IMR-90 (cell line): ENCODE results near the gene PSMG4. TPM values are rescaled to one million over a fixed set of nuclear protein-coding genes. Genes with fewer than 3 reads are reported as not detected.

ENCODE experiments used
- ATAC-seq: fragments of 200-7000 bp; cut with Tn5 transposase; 2 replicates; pipeline ENCODE4 v1.9.1; 2020; ENCODE audit warnings: low read depth, mild to moderate bottlenecking, moderate library complexity
- BruUV-seq: library from RNA; stranded (reverse); fragments of 400-500 nt; replicated peaks from 2 replicates; lab custom pipeline; 2021; lab: Mats Ljungman, UMichigan
- CTCF ChIA-PET: fragments of 300-600 bp; formaldehyde crosslinking; extraction: SDS; loops from one replicate; lab custom pipeline; 2021; ENCODE audit warnings: antibody characterized with exemption; lab: Yijun Ruan, JAX
- POLR2A ChIA-PET: fragments of 300-600 bp; sonication (Branson Sonifier 250); formaldehyde crosslinking; loops from one replicate; lab custom pipeline; 2022; ENCODE audit warnings: antibody characterized with exemption; ENCODE audit not compliant: unreplicated experiment; lab: Charles Lee
- DNase-seq: peaks from one replicate; pipeline ENCODE4 v3.0.0; 2013
- H2AFZ ChIP-seq: replicated peaks from 2 replicates; pipeline ENCODE3; 2013; ENCODE audit warnings: low read length, mild to moderate bottlenecking; ENCODE audit not compliant: poor library complexity
- H2AK5ac ChIP-seq: 2 replicates; pipeline ENCODE4 v1.6.1; 2013; ENCODE audit warnings: low read depth, low read length, inconsistent platforms
- H2AK9ac ChIP-seq: replicated peaks from 2 replicates; pipeline ENCODE3; 2013; ENCODE audit warnings: mild to moderate bottlenecking, low read depth, low read length, moderate library complexity; ENCODE audit not compliant: poor library complexity
- H2BK120ac ChIP-seq: 2 replicates; pipeline ENCODE4 v1.6.1; 2013; ENCODE audit warnings: low read depth, low read length, inconsistent platforms
- H2BK15ac ChIP-seq: 3 replicates; pipeline ENCODE4 v1.6.1; 2013; ENCODE audit warnings: low read depth, low read length, inconsistent platforms
- H2BK20ac ChIP-seq: 2 replicates; pipeline ENCODE4 v1.6.1; 2013; ENCODE audit warnings: low read depth, mild to moderate bottlenecking, inconsistent platforms, low read length, moderate library complexity
- H2BK5ac ChIP-seq: 2 replicates; pipeline ENCODE4 v1.6.1; 2013; ENCODE audit warnings: mild to moderate bottlenecking, low read depth, low read length, inconsistent platforms; ENCODE audit not compliant: poor library complexity, severe bottlenecking
- H3K14ac ChIP-seq: replicated peaks from 2 replicates; pipeline ENCODE4 v1.6.1; 2013; ENCODE audit warnings: low read depth, low read length, inconsistent platforms
- H3K18ac ChIP-seq: 2 replicates; pipeline ENCODE4 v1.6.1; 2013; ENCODE audit warnings: low read depth, low read length, control low read depth
- H3K23ac ChIP-seq: 2 replicates; pipeline ENCODE4 v1.6.1; 2013; ENCODE audit warnings: low read depth, low read length, inconsistent platforms
- H3K27ac ChIP-seq: 2 replicates; pipeline ENCODE4 v1.5.1; 2013; ENCODE audit warnings: mild to moderate bottlenecking, control low read depth, low read length; ENCODE audit not compliant: insufficient read depth
- H3K27me3 ChIP-seq: 2 replicates; pipeline ENCODE4 v1.6.1; 2013; ENCODE audit warnings: low read length; ENCODE audit not compliant: control insufficient read depth, insufficient read depth
- H3K36me3 ChIP-seq: 2 replicates; pipeline ENCODE4 v1.6.1; 2013; ENCODE audit warnings: low read length, mixed read lengths; ENCODE audit not compliant: control insufficient read depth, insufficient read depth
- H3K4ac ChIP-seq: 2 replicates; pipeline ENCODE4 v1.6.1; 2013; ENCODE audit warnings: low read depth, low read length, inconsistent platforms
- H3K4me1 ChIP-seq: 2 replicates; pipeline ENCODE4 v1.6.1; 2013; ENCODE audit warnings: low read length, mixed read lengths; ENCODE audit not compliant: control insufficient read depth, insufficient read depth
- H3K4me2 ChIP-seq: 2 replicates; pipeline ENCODE4 v1.6.1; 2013; ENCODE audit warnings: low read depth, mild to moderate bottlenecking, control low read depth, low read length, moderate library complexity
- H3K4me3 ChIP-seq: 2 replicates; pipeline ENCODE4 v1.5.1; 2013; ENCODE audit warnings: low read depth, mild to moderate bottlenecking, control low read depth, low read length, moderate library complexity; ENCODE audit not compliant: insufficient read depth
- H3K56ac ChIP-seq: 2 replicates; pipeline ENCODE4 v1.6.1; 2013; ENCODE audit warnings: low read length, inconsistent platforms; ENCODE audit not compliant: insufficient read depth; ENCODE audit errors: extremely low read depth
- H3K79me1 ChIP-seq, 2 experiments: 2 replicates each; pipeline ENCODE4 v1.6.1; 2013; ENCODE audit warnings: low read length in 2 of 2, inconsistent platforms in 1 of 2, low read depth in 1 of 2
- H3K9ac ChIP-seq: 2 replicates; pipeline ENCODE4 v1.6.1; 2013; ENCODE audit warnings: low read depth, low read length, control low read depth
- H3K9me1 ChIP-seq: 2 replicates; pipeline ENCODE4 v1.6.1; 2013; ENCODE audit warnings: low read length, inconsistent platforms; ENCODE audit not compliant: insufficient read depth
- H3K9me3 ChIP-seq: 2 replicates; pipeline ENCODE4 v1.6.1; 2013; ENCODE audit warnings: low read length; ENCODE audit not compliant: control insufficient read depth, insufficient read depth
- H4K20me1 ChIP-seq: 2 replicates; pipeline ENCODE4 v1.6.1; 2013; ENCODE audit warnings: low read length, inconsistent platforms; ENCODE audit not compliant: insufficient read depth
- H4K5ac ChIP-seq: 2 replicates; pipeline ENCODE4 v1.6.1; 2013; ENCODE audit warnings: mild to moderate bottlenecking, low read depth, low read length, control low read depth
- H4K8ac ChIP-seq, 2 experiments: 2 replicates each; pipeline ENCODE4 v1.6.1; 2013; ENCODE audit warnings: low read depth in 2 of 2, low read length in 2 of 2, control low read depth in 1 of 2, inconsistent platforms in 1 of 2
- H4K91ac ChIP-seq: 2 replicates; pipeline ENCODE4 v1.6.1; 2013; ENCODE audit warnings: low read depth, low read length, inconsistent platforms; ENCODE audit not compliant: insufficient read depth
- MXI1 ChIP-seq: IDR thresholded peaks from 2 replicates; pipeline ENCODE4 v1.6.1; 2012; ENCODE audit warnings: low read depth, mild to moderate bottlenecking, low read length, moderate library complexity, borderline replicate concordance
- NFE2L2 ChIP-seq: fragments of 150-350 bp; IDR thresholded peaks from 2 replicates; pipeline ENCODE4 v1.6.1; 2016; ENCODE audit warnings: low read depth, mild to moderate bottlenecking, low read length
- POLR2A ChIP-seq: IDR thresholded peaks from 2 replicates; pipeline ENCODE4 v1.6.1; 2012; ENCODE audit warnings: mild to moderate bottlenecking, low read depth, low read length
- RAD21 ChIP-seq: IDR thresholded peaks from 2 replicates; pipeline ENCODE4 v1.6.1; 2012; ENCODE audit warnings: low read length, improper control_type of control experiment
- WGBS, 2 experiments: methylation state at CpG; one replicate each; pipeline versions ENCODE4 v1.1.5 to v1.1.7; 2013; ENCODE audit warnings: missing lambda C conversion rate in 2 of 2; ENCODE audit not compliant: insufficient read length in 1 of 2; ENCODE audit errors: extremely low coverage in 2 of 2; 5-methylcytosine and 5-hydroxymethylcytosine counted together
- dilution Hi-C: fragments of 300-500 bp; cut with HindIII; formaldehyde crosslinking; loops from one replicate; pipeline ENCODE4 v1.14.3; 2018; ENCODE audit warnings: low sequenced_read_pairs; ENCODE audit not compliant: unreplicated experiment
- in situ Hi-C: fragments of 300-500 bp; cut with MboI; formaldehyde crosslinking; loops from 3 replicates; pipeline ENCODE4 v1.14.3; 2019; ENCODE audit warnings: low sequenced_read_pairs, inconsistent platforms, mixed read lengths
- intact Hi-C: fragments of 100-400 bp; cut with micrococcal nuclease; formaldehyde crosslinking; loops from 2 replicates; pipeline ENCODE4 v1.10.0; 2022
- polyA plus RNA-seq, 3 experiments: library from polyadenylated mRNA; depleted of rRNA; stranded (reverse); fragments of >200 nt; gene quantifications; 2 replicates each; pipeline ENCODE4 v1.2.3, GENCODE V29; 2012; ENCODE audit warnings: low replicate concordance in 1 of 3
- total RNA-seq: library from RNA; depleted of rRNA; stranded (reverse); fragments of >200 nt; gene quantifications from 2 replicates; pipeline ENCODE4 v1.2.3, GENCODE V29; 2012
- TF ChIP-seq, protein P1 (sequence below): conservative IDR thresholded peaks from 2 replicates; pipeline ENCODE4 v1.5.1; 2012; ENCODE audit warnings: mild to moderate bottlenecking, low read depth, low read length, improper control_type of control experiment

Gene PSMG4
- total and polyA plus RNA-seq, 2 of the 4 experiments (the other 2 are of a cell fraction), result 5.6 to 13.4 TPM

DNA sequence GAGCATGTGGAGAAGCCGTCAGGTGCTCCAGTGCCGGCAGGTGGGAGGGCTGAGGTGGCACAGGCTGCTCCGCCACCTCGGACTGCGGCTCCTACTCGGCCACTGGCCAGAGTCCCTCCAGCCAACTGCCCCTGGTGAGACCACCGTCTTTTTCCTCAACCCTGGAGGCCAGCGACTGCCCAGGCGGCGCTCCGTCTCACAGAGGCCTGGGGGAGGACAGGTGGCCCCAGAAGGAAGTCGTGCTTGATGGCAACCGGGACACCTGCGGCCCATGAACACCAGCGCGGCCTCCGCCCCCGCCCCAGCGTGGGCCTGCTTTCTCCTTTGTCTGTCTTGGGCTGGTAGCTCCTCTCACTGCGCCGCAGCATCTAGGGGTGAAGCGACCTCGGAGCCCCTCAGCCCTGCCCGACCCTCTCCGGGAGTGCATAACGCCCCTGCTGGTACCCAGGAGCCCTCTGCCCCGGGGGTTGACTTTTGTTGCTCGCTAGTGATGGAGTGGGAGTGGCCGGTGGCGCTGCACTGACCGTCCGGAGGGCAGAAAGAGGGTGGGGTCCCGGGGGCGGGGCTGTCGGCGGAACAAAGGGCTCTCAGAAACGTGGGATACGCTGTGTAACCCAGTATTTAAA, 30.6 kb upstream of the PSMG4 start:
- ATAC-seq, result no peak
- Histone ChIP-seq H3K79me1 (peaks cover 0 to 4% of the 10 kb centered on the region in 2 experiments; a peak in 1 of 4 replicates), H3K9me3 (peaks cover 2% of the 10 kb centered on the region; the same call in 1 of the 2 replicates), H2BK120ac (no peak overlapping the region), H3K9me1 (peaks cover 7% of the 10 kb centered on the region; the same call in 1 of the 2 replicates), H2BK5ac (no peak overlapping the region), H3K14ac (no peak overlapping the region), H3K4me2 (no peak overlapping the region; the same call in 1 of the 2 replicates), H4K91ac (no peak overlapping the region), H4K8ac (no peak overlapping the region), H2AK5ac (no peak overlapping the region), H4K5ac (no peak overlapping the region), H3K4me1 (peaks cover 3% of the 10 kb centered on the region; the same call in 1 of the 2 replicates), H3K9ac (no peak overlapping the region), H3K23ac (no peak overlapping the region), H3K27me3 (peaks cover 39% of the 10 kb centered on the region), H3K4me3 (no peak overlapping the region), H2BK20ac (no peak overlapping the region; the same call in 1 of the 2 replicates), H3K4ac (no peak overlapping the region), H3K56ac (no peak overlapping the region), H2AK9ac (no peak overlapping the region), H3K36me3 (no peaks in the 10 kb centered on the region), H4K20me1 (peaks cover 9% of the 10 kb centered on the region; the same call in 1 of the 2 replicates), H2AFZ (peak overlapping the region; percentile 56), H2BK15ac (no peak overlapping the region; the same call in 2 of the 3 replicates), H3K27ac (no peak overlapping the region), H3K18ac (no peak overlapping the region)
- CTCF ChIA-PET, result no interaction called here
- in situ Hi-C loops, result no loop called here
- 12% methylated on average over 19 of the region's 38 CpGs; no CpG with 5 or more reads in 1 of the 2 experiments for WGBS, 2 experiments
- BruUV-seq, result no TSS peak
- TF ChIP-seq, protein P1, sequence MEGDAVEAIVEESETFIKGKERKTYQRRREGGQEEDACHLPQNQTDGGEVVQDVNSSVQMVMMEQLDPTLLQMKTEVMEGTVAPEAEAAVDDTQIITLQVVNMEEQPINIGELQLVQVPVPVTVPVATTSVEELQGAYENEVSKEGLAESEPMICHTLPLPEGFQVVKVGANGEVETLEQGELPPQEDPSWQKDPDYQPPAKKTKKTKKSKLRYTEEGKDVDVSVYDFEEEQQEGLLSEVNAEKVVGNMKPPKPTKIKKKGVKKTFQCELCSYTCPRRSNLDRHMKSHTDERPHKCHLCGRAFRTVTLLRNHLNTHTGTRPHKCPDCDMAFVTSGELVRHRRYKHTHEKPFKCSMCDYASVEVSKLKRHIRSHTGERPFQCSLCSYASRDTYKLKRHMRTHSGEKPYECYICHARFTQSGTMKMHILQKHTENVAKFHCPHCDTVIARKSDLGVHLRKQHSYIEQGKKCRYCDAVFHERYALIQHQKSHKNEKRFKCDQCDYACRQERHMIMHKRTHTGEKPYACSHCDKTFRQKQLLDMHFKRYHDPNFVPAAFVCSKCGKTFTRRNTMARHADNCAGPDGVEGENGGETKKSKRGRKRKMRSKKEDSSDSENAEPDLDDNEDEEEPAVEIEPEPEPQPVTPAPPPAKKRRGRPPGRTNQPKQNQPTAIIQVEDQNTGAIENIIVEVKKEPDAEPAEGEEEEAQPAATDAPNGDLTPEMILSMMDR, result no peak
- no peak for TF ChIP-seq POLR2A
- TF ChIP-seq NFE2L2, result no peak
- no peak for TF ChIP-seq RAD21
- no peak for TF ChIP-seq MXI1
- intact Hi-C loops, result no loop called here
- DNase-seq, result no peak
- dilution Hi-C loops, result no loop called here
- POLR2A ChIA-PET, result no interaction called here
